Measurements from ENCODE around the gene NOS1.
"Not testable (repeated sequence)": the region's sequence is repeated elsewhere in the genome, so short reads cannot be mapped to it uniquely, and the experiment has no call there.

NOS1 gene

DNA sequence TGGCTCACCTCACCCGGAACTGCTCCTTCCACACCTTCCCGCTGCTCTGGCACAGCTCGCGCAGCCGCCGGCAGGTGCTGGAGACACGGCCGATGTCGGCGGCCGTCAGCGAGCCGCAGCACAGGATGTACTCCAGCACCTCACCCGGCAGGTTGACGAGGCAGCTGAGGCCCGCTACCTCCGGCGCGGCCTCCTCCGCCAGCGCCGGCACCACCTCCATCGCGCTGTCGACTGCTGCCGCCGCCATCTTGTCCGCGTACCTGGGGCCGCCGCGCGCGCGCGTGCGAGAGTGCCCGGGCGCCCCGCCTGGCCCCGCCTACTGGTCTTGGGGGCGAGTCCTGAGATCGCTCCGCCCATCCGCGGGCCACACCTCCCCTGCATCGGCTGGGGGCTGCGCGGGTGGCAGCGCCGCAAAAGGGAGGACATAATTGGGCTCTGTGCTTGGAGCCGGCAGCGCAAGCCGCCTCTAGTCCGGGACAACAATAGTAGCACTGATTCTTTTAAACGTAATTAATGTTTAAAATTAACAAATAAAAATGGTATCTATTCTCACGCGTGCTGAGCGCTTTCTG lies 171.1 kb downstream of the NOS1 start, which contains the start of gene FBXO21:
FBXO21 (minus strand) TSS at position 261 of the 572 bp plus-strand sequence; CDS start at position 247, 14 bp downstream.
- peaks cover 10% of the 10 kb centered on the region; the same call in 1 of the 2 replicates for H3K4me1 ChIP-seq (ENCODE audit: insufficient read depth, low read length)
- H3K36me3 ChIP-seq (ENCODE audit: insufficient read depth, low read length): peaks cover 8% of the 10 kb centered on the region; the same call in 1 of the 2 replicates
- H3K9me3 ChIP-seq (ENCODE audit: control insufficient read depth, insufficient read depth, low read length): peaks cover 2% of the 10 kb centered on the region; the same call in 1 of the 2 replicates

GRCh38 chr12:117189725-117190209 lies 171.7 kb downstream of the NOS1 start:
- H3K36me3 ChIP-seq (ENCODE audit: insufficient read depth, low read length): peaks cover 9% of the 10 kb centered on the region; the same call in 1 of the 2 replicates
- H3K4me1 ChIP-seq (ENCODE audit: insufficient read depth, low read length): peaks cover 10% of the 10 kb centered on the region; the same call in 1 of the 2 replicates
- H3K9me3 ChIP-seq (ENCODE audit: control insufficient read depth, insufficient read depth, low read length): peaks cover 2% of the 10 kb centered on the region; the same call in 1 of the 2 replicates
- H3K9ac ChIP-seq (ENCODE audit: low read depth, low read length): peak overlapping the region; percentile 77

More for the DNA sequence above, 171.1 kb downstream of the NOS1 start, which contains the start of gene FBXO21:
- H3K9ac ChIP-seq (ENCODE audit: low read depth, low read length): peak within 1 kb of the TSS; percentile 77

DNA sequence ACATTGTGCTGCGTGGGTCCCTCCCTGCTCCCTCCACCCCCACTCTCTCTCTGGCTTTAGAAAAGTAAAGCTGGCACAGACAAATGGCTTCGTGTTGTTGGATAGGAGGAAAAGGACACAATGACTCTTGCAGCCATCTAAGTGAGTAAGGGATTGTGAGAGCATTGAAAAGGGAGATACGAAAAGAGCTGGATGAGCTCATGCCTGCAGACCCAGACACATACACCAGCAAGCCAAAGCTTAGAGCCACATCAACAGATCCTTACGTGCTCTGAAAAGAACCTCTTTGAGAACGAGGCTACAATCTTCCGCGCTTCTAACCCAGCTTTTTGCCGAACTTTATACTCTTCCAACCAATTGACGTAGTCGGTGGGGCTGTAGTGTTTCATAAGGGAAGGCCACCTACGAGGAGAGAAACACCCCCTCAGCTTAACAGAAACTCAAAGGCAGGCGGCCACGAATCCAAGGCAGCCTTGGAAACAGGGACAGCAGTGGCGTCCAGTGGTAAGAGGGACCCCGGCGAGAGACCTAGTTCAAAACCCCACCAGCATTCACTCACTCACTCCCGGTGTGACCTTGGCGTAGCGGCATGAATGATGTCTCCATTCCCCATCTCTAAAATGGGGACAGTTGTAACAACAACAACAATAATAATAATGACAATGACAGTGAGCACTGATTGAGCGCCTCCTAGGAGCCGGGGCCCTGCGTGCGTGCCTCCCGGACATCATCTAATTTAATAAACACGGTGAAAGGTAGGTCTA lies 172.3 kb downstream of the NOS1 start:
- peaks cover 12% of the 10 kb centered on the region; the same call in 1 of the 2 replicates for H3K36me3 ChIP-seq (ENCODE audit: insufficient read depth, low read length)
- H3K9ac ChIP-seq (ENCODE audit: low read depth, low read length): peak overlapping the region; percentile 77
- H3K4me1 ChIP-seq (ENCODE audit: insufficient read depth, low read length): peaks cover 10% of the 10 kb centered on the region; the same call in 1 of the 2 replicates
- peaks cover 2% of the 10 kb centered on the region; the same call in 1 of the 2 replicates for H3K9me3 ChIP-seq (ENCODE audit: control insufficient read depth, insufficient read depth, low read length)

DNA sequence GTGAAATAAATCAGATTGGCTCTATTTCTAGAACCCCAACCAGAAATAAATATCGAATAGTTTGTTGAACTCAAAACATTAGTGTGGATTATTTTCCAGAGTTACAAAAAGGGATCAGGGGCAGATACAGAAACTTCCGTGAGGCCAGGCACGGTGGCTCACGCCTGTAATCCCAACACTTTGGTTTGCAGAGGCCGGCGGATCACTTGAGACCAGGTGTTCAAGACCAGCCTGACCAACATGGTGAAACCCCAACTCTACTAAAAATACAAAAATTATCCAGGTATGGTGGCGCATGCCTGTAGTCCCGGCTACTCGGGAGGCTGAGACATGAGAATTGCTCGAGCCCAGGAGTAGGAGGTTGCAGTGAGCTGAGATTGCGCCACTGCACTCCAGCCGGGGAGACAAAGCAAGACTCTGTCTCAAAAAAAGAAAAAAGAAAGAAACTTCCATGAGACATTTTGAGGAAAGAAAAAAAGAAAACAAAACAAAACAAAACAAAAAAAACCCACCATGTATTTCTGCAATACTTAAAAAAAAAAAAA lies 173.2 kb downstream of the NOS1 start:
- Histone ChIP-seq H3K9ac (ENCODE audit: low read depth, low read length) (no peak overlapping the region), H3K4me1 (ENCODE audit: insufficient read depth, low read length) (peaks cover 10% of the 10 kb centered on the region; the same call in 1 of the 2 replicates), H3K36me3 (ENCODE audit: insufficient read depth, low read length) (peaks cover 12% of the 10 kb centered on the region; the same call in 1 of the 2 replicates), H3K9me3 (ENCODE audit: control insufficient read depth, insufficient read depth, low read length) (no peaks in the 10 kb centered on the region)

DNA sequence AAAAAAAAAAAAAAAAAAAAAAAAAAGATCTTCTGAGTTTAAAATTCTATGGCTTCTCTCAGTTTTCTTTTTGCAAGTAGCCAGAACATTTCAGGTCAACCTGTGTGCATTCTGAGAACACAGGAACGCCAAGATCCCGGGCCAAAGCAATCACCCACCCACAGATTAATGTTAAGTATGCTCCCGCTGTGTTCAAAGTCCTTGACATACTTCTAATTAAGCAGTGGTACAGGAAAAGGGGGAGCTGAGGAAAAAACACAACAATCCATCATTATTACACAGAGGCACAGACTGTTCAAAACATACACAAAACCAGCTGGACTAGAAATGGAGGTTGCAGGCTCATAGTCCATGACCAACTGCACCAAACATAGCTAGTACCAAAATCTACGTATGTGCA lies 174.0 kb downstream of the NOS1 start:
- Histone ChIP-seq H3K9me3 (ENCODE audit: control insufficient read depth, insufficient read depth, low read length) (no peaks in the 10 kb centered on the region), H3K4me1 (ENCODE audit: insufficient read depth, low read length) (peaks cover 9% of the 10 kb centered on the region; the same call in 1 of the 2 replicates), H3K9ac (ENCODE audit: low read depth, low read length) (no peak overlapping the region), H3K36me3 (ENCODE audit: insufficient read depth, low read length) (peaks cover 12% of the 10 kb centered on the region; the same call in 1 of the 2 replicates)

- H3K36me3 ChIP-seq (ENCODE audit: insufficient read depth, low read length): peaks cover 16% of the 10 kb centered on the region
Measured at GRCh38 chr12:117182866-117183265, 178.6 kb downstream of the NOS1 start.

DNA sequence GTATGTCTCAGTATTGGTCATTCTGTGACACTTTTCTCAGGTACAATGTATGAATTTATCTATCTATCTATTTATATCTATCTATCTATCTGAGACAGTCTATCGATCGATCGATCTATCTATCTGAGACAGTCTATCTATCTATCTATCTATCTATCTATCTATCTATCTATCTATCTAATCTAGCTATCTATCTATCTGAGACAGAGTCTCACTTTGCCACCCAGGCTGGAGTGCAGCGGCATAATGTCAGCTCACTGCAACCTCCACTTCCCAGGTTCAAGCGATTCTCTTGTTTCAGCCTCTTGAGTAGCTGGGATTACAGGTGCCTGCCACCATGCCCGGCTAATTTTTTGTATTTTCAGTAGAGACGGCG lies 180.0 kb downstream of the NOS1 start:
- peaks cover 20% of the 10 kb centered on the region for H3K36me3 ChIP-seq (ENCODE audit: insufficient read depth, low read length)
- H3K9me3 ChIP-seq (ENCODE audit: control insufficient read depth, insufficient read depth, low read length); H3K4me1 ChIP-seq (ENCODE audit: insufficient read depth, low read length); H3K9ac ChIP-seq (ENCODE audit: low read depth, low read length): not testable (repeated sequence)

More at GRCh38 chr12:117182866-117183265, 178.6 kb downstream of the NOS1 start:
- H3K9ac ChIP-seq (ENCODE audit: low read depth, low read length): no peak overlapping the region
- no peaks in the 10 kb centered on the region for H3K9me3 ChIP-seq (ENCODE audit: control insufficient read depth, insufficient read depth, low read length)
- H3K4me1 ChIP-seq (ENCODE audit: insufficient read depth, low read length): no peaks in the 10 kb centered on the region

DNA sequence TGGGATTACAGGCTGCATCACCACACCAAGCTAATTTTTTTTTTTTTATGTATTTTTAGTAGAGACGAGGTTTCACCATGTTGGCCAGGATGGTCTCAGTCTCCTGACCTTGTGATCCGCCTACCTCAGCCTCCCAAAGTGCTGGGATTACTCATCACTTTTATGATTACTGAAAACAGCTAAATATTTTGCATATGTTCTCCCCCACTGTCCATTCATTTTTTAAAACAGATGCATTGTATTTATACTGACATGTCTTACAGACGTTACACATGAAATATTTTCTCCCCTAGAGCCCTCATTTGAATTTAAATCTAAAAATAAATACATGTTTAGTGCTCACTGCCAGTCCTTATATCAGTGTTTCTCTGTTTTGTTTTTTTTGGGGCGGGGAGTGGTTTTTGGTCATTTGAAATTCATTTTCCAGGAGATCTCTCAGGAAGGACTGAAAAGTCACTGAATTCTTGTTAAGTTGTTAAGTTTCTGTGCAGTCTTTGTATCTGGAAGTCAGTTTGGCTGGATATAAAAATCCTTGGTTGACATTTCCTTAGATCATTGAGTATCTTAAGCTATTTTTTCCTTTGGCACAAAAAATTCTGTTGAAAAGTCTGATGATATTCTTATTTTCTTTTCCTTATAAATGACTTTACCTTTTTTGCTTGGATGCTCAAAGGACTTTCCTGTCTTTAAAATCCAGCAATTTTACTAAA lies 180.5 kb downstream of the NOS1 start:
- Histone ChIP-seq H3K9me3 (ENCODE audit: control insufficient read depth, insufficient read depth, low read length) (no peaks in the 10 kb centered on the region), H3K4me1 (ENCODE audit: insufficient read depth, low read length) (no peaks in the 10 kb centered on the region), H3K36me3 (ENCODE audit: insufficient read depth, low read length) (peaks cover 19% of the 10 kb centered on the region), H3K9ac (ENCODE audit: low read depth, low read length) (no peak overlapping the region)

- Histone ChIP-seq H3K9me3 (ENCODE audit: control insufficient read depth, insufficient read depth, low read length) (no peaks in the 10 kb centered on the region), H3K36me3 (ENCODE audit: insufficient read depth, low read length) (peaks cover 23% of the 10 kb centered on the region), H3K4me1 (ENCODE audit: insufficient read depth, low read length) (no peaks in the 10 kb centered on the region), H3K9ac (ENCODE audit: low read depth, low read length) (no peak overlapping the region)
Measured at GRCh38 chr12:117178745-117179144, 182.7 kb downstream of the NOS1 start.

DNA sequence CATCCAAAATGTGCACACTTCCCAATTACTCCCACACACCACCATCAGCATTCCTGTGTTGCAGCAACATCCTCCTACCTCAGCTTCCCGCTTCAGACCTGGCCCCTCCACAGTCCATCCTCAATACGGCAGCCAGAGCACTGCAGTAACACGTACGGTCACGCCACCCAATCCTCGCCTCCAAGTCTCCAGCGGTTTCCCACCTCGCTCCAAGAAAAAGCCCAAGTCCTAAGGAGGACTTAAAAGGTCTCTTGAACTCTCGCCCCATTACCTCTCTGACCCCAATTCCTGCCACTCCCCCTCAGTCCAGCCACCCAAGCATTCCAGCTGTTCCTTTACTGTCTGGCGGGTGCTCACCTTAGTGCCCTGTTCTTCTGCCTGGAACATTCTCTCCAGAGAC lies 183.1 kb downstream of the NOS1 start:
- peaks cover 28% of the 10 kb centered on the region for H3K36me3 ChIP-seq (ENCODE audit: insufficient read depth, low read length)
- H3K4me1 ChIP-seq (ENCODE audit: insufficient read depth, low read length): no peaks in the 10 kb centered on the region
- no peak overlapping the region for H3K9ac ChIP-seq (ENCODE audit: low read depth, low read length)
- H3K9me3 ChIP-seq (ENCODE audit: control insufficient read depth, insufficient read depth, low read length): no peaks in the 10 kb centered on the region

GRCh38 chr12:117172168-117172567 lies 189.3 kb downstream of the NOS1 start:
- Histone ChIP-seq H3K4me1 (ENCODE audit: insufficient read depth, low read length) (no peaks in the 10 kb centered on the region), H3K9ac (ENCODE audit: low read depth, low read length) (no peak overlapping the region), H3K36me3 (ENCODE audit: insufficient read depth, low read length) (peaks cover 37% of the 10 kb centered on the region), H3K9me3 (ENCODE audit: control insufficient read depth, insufficient read depth, low read length) (no peaks in the 10 kb centered on the region)

DNA sequence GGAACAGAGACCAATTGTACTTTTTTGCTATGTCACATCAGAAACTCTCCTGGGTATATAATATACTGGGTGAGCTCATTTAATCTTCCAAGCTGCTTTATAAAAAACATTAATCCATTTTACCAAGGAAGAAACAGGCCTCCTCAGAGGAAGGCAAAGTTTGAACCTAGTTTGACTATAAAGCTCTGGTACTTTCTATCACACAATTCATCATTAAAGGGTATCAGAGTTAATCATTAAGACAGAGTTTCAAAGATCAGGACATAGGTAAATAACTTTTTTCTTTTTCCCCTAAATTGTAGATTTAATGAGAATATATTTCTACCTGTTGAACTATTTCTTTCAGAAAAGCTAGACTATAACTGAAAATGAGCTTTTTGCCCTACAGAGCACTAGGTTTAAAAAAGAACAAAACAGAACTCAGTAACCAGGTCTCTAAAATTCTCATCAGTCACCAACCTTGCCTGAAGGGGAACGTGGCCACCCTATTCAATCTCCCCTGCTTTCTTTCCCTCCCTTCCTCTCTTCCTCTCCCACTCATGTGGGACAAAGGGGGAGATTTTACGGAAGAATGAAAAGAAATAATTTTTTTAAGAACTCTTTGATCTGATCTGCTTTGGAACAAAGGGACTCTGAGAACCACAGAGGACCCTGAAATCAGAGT lies 189.8 kb downstream of the NOS1 start:
- H3K36me3 ChIP-seq (ENCODE audit: insufficient read depth, low read length): peaks cover 42% of the 10 kb centered on the region
- no peaks in the 10 kb centered on the region for H3K4me1 ChIP-seq (ENCODE audit: insufficient read depth, low read length)
- H3K9ac ChIP-seq (ENCODE audit: low read depth, low read length): no peak overlapping the region
- no peaks in the 10 kb centered on the region for H3K9me3 ChIP-seq (ENCODE audit: control insufficient read depth, insufficient read depth, low read length)

DNA sequence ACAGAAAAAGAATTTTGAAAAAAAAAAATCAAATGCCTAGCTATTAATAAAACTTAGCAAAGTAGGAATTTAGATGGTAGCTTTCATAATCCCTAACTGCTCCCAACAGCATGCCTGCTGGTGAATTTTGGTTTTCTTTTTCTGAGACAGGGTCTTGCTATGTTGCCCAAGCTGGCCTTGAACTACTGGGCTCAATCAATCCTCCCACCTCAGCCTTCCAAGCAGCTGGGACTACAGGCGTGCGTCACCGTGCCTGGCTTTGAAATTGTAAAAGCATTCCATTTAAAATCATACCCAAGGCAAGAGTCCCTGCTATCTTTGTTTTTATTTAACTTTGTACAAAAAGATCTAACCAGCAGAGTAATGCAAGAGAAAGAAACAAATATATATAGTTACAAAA lies 191.9 kb downstream of the NOS1 start:
- H3K9me3 ChIP-seq (ENCODE audit: control insufficient read depth, insufficient read depth, low read length): no peaks in the 10 kb centered on the region
- peaks cover 49% of the 10 kb centered on the region for H3K36me3 ChIP-seq (ENCODE audit: insufficient read depth, low read length)
- no peak overlapping the region for H3K9ac ChIP-seq (ENCODE audit: low read depth, low read length)
- no peaks in the 10 kb centered on the region for H3K4me1 ChIP-seq (ENCODE audit: insufficient read depth, low read length)

All from ES-I3 (cell line).